Measurements from ENCODE around the gene SNX4.

DNA sequence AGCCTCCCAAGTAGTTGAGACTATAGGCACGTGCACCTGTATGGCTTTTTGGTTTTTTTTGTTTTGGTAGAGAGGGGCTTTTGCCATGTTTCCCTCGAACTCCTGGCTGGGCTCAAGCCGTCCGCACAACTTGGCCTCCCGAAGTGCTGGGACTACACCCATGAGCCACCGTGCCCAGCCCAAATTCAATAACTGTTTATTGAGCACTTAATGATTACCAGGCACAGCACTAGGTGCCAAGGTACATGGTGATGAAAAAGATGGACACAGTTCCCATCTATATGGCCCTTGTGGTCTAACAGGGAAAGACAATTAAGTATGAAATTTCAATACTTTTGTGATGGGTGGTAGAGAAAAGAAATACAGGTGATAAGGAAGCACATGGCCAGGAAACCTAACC, 109.1 kb downstream of the SNX4 start:
- TF ChIP-seq, protein P1, sequence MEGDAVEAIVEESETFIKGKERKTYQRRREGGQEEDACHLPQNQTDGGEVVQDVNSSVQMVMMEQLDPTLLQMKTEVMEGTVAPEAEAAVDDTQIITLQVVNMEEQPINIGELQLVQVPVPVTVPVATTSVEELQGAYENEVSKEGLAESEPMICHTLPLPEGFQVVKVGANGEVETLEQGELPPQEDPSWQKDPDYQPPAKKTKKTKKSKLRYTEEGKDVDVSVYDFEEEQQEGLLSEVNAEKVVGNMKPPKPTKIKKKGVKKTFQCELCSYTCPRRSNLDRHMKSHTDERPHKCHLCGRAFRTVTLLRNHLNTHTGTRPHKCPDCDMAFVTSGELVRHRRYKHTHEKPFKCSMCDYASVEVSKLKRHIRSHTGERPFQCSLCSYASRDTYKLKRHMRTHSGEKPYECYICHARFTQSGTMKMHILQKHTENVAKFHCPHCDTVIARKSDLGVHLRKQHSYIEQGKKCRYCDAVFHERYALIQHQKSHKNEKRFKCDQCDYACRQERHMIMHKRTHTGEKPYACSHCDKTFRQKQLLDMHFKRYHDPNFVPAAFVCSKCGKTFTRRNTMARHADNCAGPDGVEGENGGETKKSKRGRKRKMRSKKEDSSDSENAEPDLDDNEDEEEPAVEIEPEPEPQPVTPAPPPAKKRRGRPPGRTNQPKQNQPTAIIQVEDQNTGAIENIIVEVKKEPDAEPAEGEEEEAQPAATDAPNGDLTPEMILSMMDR (IDR thresholded peaks at IDR 0.05; ENCODE audit: insufficient read depth, low read length) = no peak
- TF ChIP-seq, protein P2, sequence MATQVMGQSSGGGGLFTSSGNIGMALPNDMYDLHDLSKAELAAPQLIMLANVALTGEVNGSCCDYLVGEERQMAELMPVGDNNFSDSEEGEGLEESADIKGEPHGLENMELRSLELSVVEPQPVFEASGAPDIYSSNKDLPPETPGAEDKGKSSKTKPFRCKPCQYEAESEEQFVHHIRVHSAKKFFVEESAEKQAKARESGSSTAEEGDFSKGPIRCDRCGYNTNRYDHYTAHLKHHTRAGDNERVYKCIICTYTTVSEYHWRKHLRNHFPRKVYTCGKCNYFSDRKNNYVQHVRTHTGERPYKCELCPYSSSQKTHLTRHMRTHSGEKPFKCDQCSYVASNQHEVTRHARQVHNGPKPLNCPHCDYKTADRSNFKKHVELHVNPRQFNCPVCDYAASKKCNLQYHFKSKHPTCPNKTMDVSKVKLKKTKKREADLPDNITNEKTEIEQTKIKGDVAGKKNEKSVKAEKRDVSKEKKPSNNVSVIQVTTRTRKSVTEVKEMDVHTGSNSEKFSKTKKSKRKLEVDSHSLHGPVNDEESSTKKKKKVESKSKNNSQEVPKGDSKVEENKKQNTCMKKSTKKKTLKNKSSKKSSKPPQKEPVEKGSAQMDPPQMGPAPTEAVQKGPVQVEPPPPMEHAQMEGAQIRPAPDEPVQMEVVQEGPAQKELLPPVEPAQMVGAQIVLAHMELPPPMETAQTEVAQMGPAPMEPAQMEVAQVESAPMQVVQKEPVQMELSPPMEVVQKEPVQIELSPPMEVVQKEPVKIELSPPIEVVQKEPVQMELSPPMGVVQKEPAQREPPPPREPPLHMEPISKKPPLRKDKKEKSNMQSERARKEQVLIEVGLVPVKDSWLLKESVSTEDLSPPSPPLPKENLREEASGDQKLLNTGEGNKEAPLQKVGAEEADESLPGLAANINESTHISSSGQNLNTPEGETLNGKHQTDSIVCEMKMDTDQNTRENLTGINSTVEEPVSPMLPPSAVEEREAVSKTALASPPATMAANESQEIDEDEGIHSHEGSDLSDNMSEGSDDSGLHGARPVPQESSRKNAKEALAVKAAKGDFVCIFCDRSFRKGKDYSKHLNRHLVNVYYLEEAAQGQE (IDR thresholded peaks at IDR 0.05; ENCODE audit: insufficient replicate concordance, low read depth) = no peak
